Gastroesophageal sphincter (tissue), 4 donors: ENCODE measurements around the gene CACNA1E. TPM values are rescaled to one million over a fixed set of nuclear protein-coding genes. Genes with fewer than 3 reads are reported as not detected.

Experiments
- ATAC-seq: fragments of 150-250 bp; one replicate; pipeline ENCODE4 v1.9.1; 2016; ENCODE audit warnings: mild to moderate bottlenecking, moderate library complexity
- H3K27ac ChIP-seq, 4 donors: fragments of 200-600 bp; sonication (generic) in 3 of 4; 1 replicate in 3 of 4; 2 replicates in 1 of 4; pipeline ENCODE4 v1.5.1; 2016 to 2019
- H3K27me3 ChIP-seq: fragments of 200-600 bp; sonication (generic); one replicate; pipeline ENCODE4 v1.5.1; 2019
- H3K36me3 ChIP-seq, 2 donors: fragments of 200-600 bp; sonication (generic); one replicate each; pipeline ENCODE4 v1.5.1; 2019; ENCODE audit warnings: control low read depth in 1 of 2
- H3K4me1 ChIP-seq, 3 donors: fragments of 200-600 bp; sonication (generic); 1 replicate in 2 of 3; 2 replicates in 1 of 3; pipeline ENCODE4 v1.5.1; 2016 to 2019; ENCODE audit warnings: control low read depth in 2 of 3
- H3K4me3 ChIP-seq, 2 donors: fragments of 200-600 bp; sonication (generic); one replicate each; pipeline ENCODE4 v1.5.1; 2019; ENCODE audit warnings: mild to moderate bottlenecking in 1 of 2, moderate library complexity in 1 of 2
- H3K9me3 ChIP-seq, 3 donors: fragments of 200-600 bp; sonication (generic); one replicate each; pipeline ENCODE4 v1.5.1; 2017 to 2019; ENCODE audit warnings: control low read depth in 2 of 3
- CTCF ChIP-seq, 4 experiments: fragments of 200-600 bp in 2 of 4; fragments of 450-650 bp in 2 of 4; sonication (generic) in 1 of 4; IDR thresholded peaks; one replicate each; pipeline ENCODE4 v1.5.1; 2017 to 2019; ENCODE audit warnings: antibody characterized with exemption in 4 of 4, mild to moderate bottlenecking in 2 of 4, moderate library complexity in 2 of 4
- EP300 ChIP-seq: sonication (generic); formaldehyde crosslinking; IDR thresholded peaks from one replicate; pipeline ENCODE4 v1.6.1; 2017; ENCODE audit warnings: antibody characterized with exemption, mild to moderate bottlenecking
- POLR2A ChIP-seq, 2 donors: fragments of 450-650 bp; IDR thresholded peaks; one replicate each; pipeline ENCODE4 v1.6.1; 2017; ENCODE audit warnings: antibody characterized with exemption in 2 of 2, mild to moderate bottlenecking in 2 of 2, moderate library complexity in 1 of 2
- POLR2AphosphoS5 ChIP-seq: sonication (generic); formaldehyde crosslinking; IDR thresholded peaks from one replicate; pipeline ENCODE4 v1.6.1; 2017; ENCODE audit warnings: antibody characterized with exemption
- WGBS, 2 donors: methylation state at CpG; one replicate each; pipeline ENCODE4 v1.1.5; 2018; ENCODE audit warnings: low coverage in 1 of 2; 5-methylcytosine and 5-hydroxymethylcytosine counted together
- total RNA-seq, 4 donors: library from RNA; depleted of rRNA; stranded (reverse); fragments of >200 nt; gene quantifications; one replicate each; pipeline ENCODE4 v1.1.0, GENCODE V29; 2016

CACNA1E gene
- total RNA-seq, 4 donors from 2014 or later: 0.13 to 0.23 (median 0.16) TPM

- Histone ChIP-seq H3K9me3 (no peaks in the 10 kb centered on the region), H3K27me3 (no peaks in the 10 kb centered on the region), H3K4me1 (peaks cover 0 to 10% (median 0%) of the 10 kb centered on the region in 3 donors), H3K4me3 (no peak overlapping the region), H3K27ac (no peak overlapping the region), H3K36me3 (no peaks in the 10 kb centered on the region)
- WGBS, 2 donors: 19 to 27% methylated on average over 5 of the region's 5 CpGs
- TF ChIP-seq POLR2AphosphoS5 (peak; percentile 73), POLR2A (IDR thresholded peaks at IDR 0.05) (no peak), EP300 (no peak)
- ATAC-seq: peak; percentile 85
Measured at GRCh38 chr1:181469829-181470228, 13.5 kb upstream of the CACNA1E start.

GRCh38 chr1:181475580-181475979 lies 7.7 kb upstream of the CACNA1E start:
- ATAC-seq: no peak
- Histone ChIP-seq H3K27me3 (peaks cover 3% of the 10 kb centered on the region), H3K4me1 (peaks cover 0 to 12% (median 0%) of the 10 kb centered on the region in 3 donors), H3K27ac (no peak overlapping the region), H3K36me3 (no peaks in the 10 kb centered on the region), H3K9me3 (no peaks in the 10 kb centered on the region), H3K4me3 (no peak overlapping the region)
- TF ChIP-seq POLR2AphosphoS5 (no peak), CTCF (IDR thresholded peaks at IDR 0.05) (no peak), POLR2A (IDR thresholded peaks at IDR 0.05) (no peak), EP300 (no peak)
- WGBS, 2 donors: 86 to 88% methylated on average over 3 to 4 of the region's 4 CpGs

GRCh38 chr1:181476581-181476980 lies 6.7 kb upstream of the CACNA1E start:
- ATAC-seq: no peak
- H3K4me1 ChIP-seq: peaks cover 0 to 12% (median 0%) of the 10 kb centered on the region in 3 donors
- H3K9me3 ChIP-seq: no peaks in the 10 kb centered on the region
- TF ChIP-seq CTCF (IDR thresholded peaks at IDR 0.05): no peak
- TF ChIP-seq POLR2A (IDR thresholded peaks at IDR 0.05): no peak
- no peak for TF ChIP-seq POLR2AphosphoS5
- TF ChIP-seq EP300: no peak
- peaks cover 5% of the 10 kb centered on the region for H3K27me3 ChIP-seq
- H3K36me3 ChIP-seq: no peaks in the 10 kb centered on the region
- 33% methylated on average over 1 of the region's 8 CpGs; no CpG with 5 or more reads in 1 of the 2 donors for WGBS, 2 donors
- H3K4me3 ChIP-seq: no peak overlapping the region
- no peak overlapping the region for H3K27ac ChIP-seq

GRCh38 chr1:181478306-181478705 lies 5.0 kb upstream of the CACNA1E start:
- Histone ChIP-seq H3K27me3 (peaks cover 22% of the 10 kb centered on the region), H3K36me3 (no peaks in the 10 kb centered on the region), H3K27ac (no peak overlapping the region), H3K4me3 (no peak overlapping the region), H3K4me1 (peaks cover 0 to 27% (median 7%) of the 10 kb centered on the region in 3 donors), H3K9me3 (no peaks in the 10 kb centered on the region)
- WGBS, 2 donors: 52 to 70% methylated on average over 2 of the region's 2 CpGs
- no peak for ATAC-seq
- TF ChIP-seq POLR2AphosphoS5: no peak
- TF ChIP-seq EP300: no peak
- no peak for TF ChIP-seq CTCF (IDR thresholded peaks at IDR 0.05)
- TF ChIP-seq POLR2A (IDR thresholded peaks at IDR 0.05): no peak

- ATAC-seq: peak; percentile 75
- Histone ChIP-seq H3K9me3 (no peaks in the 10 kb centered on the region), H3K27me3 (peaks cover 32% of the 10 kb centered on the region), H3K4me3 (no peak overlapping the region), H3K4me1 (peaks cover 0 to 34% (median 7%) of the 10 kb centered on the region in 3 donors), H3K36me3 (no peaks in the 10 kb centered on the region), H3K27ac (no peak overlapping the region)
- 22 to 36% methylated on average over 3 of the region's 3 CpGs for WGBS, 2 donors
- TF ChIP-seq POLR2A (IDR thresholded peaks at IDR 0.05) (no peak), EP300 (no peak), CTCF (IDR thresholded peaks at IDR 0.05) (peak; percentile 62 to 86 (median 78)), POLR2AphosphoS5 (peak; percentile 32)
Measured at GRCh38 chr1:181479137-181479745, 4.1 kb upstream of the CACNA1E start.
